SU-DHL-6 (cell line): ENCODE measurements around the gene KCNAB2.

Source experiments
- H2AFZ ChIP-seq: fragments of 200-600 bp; sonication (generic); 2 replicates; pipeline ENCODE4 v1.6.1; 2014; ENCODE audit warnings: low read depth, mild to moderate bottlenecking, moderate library complexity, mixed read lengths, antibody characterized with exemption, low read length; ENCODE audit not compliant: severe bottlenecking
- H3F3A ChIP-seq: fragments of 200-600 bp; shearing (Covaris generic); 2 replicates; pipeline ENCODE4 v1.6.0; 2016; ENCODE audit warnings: antibody characterized with exemption, mild to moderate bottlenecking; ENCODE audit not compliant: insufficient read depth
- H3K27ac ChIP-seq: fragments of 200-600 bp; sonication (generic); 2 replicates; pipeline ENCODE4 v1.5.1; 2016; ENCODE audit warnings: low read depth, mild to moderate bottlenecking, low read length, moderate library complexity, mixed read lengths
- H3K27me3 ChIP-seq: fragments of 200-600 bp; sonication (generic), shearing (Covaris generic); 2 replicates; pipeline ENCODE4 v1.6.0; 2014; ENCODE audit warnings: mild to moderate bottlenecking, low read length
- H3K36me3 ChIP-seq: fragments of 200-600 bp; sonication (generic); 2 replicates; pipeline ENCODE4 v1.6.1; 2014; ENCODE audit warnings: mild to moderate bottlenecking, low read length, mixed read lengths
- H3K4me2 ChIP-seq: fragments of 300-600, 200-600 bp; shearing (Covaris generic), sonication (generic); 2 replicates; pipeline ENCODE4 v1.6.0; 2014; ENCODE audit warnings: low read length, low read depth, mild to moderate bottlenecking; ENCODE audit not compliant: poor library complexity, severe bottlenecking
- H3K4me3 ChIP-seq: fragments of 200-600 bp; sonication (generic); 2 replicates; pipeline ENCODE4 v1.5.1; 2014; ENCODE audit warnings: antibody characterized with exemption, low read length, mild to moderate bottlenecking, mixed read lengths; ENCODE audit not compliant: insufficient read depth, poor library complexity, severe bottlenecking
- H3K79me2 ChIP-seq: fragments of 200-600 bp; sonication (generic); 2 replicates; pipeline ENCODE4 v1.6.1; 2014; ENCODE audit warnings: mild to moderate bottlenecking, low read length, moderate library complexity; ENCODE audit not compliant: insufficient read depth
- H3K9ac ChIP-seq: fragments of 200-600 bp; sonication (generic); 2 replicates; pipeline ENCODE4 v1.7.0; 2014; ENCODE audit warnings: mild to moderate bottlenecking, low read length
- H3K9me2 ChIP-seq: fragments of 200-600 bp; sonication (generic); replicated peaks from 2 replicates; pipeline ENCODE4 v1.6.1; 2014; ENCODE audit warnings: low read length; ENCODE audit not compliant: insufficient read depth
- H3K9me3 ChIP-seq: fragments of 200-600 bp; sonication (generic); 2 replicates; pipeline ENCODE4 v1.6.1; 2014; ENCODE audit warnings: low read length, mixed read lengths; ENCODE audit not compliant: insufficient read depth
- H4K20me1 ChIP-seq: fragments of 200-600 bp; sonication (generic); 2 replicates; pipeline ENCODE4 v1.6.1; 2014; ENCODE audit warnings: low read depth, mild to moderate bottlenecking, antibody characterized with exemption, low read length, moderate library complexity, mixed read lengths
- EZH2phosphoT487 ChIP-seq: fragments of 200-600 bp; sonication (generic), shearing (Covaris generic); conservative IDR thresholded peaks from 2 replicates; pipeline ENCODE4 v1.6.1; 2018; ENCODE audit warnings: mild to moderate bottlenecking, antibody characterized with exemption, low read length, moderate library complexity, mixed read lengths
- TF ChIP-seq, protein P1 (sequence below): fragments of 200-600 bp; sonication (generic); IDR thresholded peaks from one replicate; pipeline ENCODE4 v1.5.1; 2017; ENCODE audit warnings: antibody characterized with exemption, mild to moderate bottlenecking, low read length, moderate library complexity; ENCODE audit not compliant: insufficient read depth, poor library complexity, severe bottlenecking

The KCNAB2 gene

DNA sequence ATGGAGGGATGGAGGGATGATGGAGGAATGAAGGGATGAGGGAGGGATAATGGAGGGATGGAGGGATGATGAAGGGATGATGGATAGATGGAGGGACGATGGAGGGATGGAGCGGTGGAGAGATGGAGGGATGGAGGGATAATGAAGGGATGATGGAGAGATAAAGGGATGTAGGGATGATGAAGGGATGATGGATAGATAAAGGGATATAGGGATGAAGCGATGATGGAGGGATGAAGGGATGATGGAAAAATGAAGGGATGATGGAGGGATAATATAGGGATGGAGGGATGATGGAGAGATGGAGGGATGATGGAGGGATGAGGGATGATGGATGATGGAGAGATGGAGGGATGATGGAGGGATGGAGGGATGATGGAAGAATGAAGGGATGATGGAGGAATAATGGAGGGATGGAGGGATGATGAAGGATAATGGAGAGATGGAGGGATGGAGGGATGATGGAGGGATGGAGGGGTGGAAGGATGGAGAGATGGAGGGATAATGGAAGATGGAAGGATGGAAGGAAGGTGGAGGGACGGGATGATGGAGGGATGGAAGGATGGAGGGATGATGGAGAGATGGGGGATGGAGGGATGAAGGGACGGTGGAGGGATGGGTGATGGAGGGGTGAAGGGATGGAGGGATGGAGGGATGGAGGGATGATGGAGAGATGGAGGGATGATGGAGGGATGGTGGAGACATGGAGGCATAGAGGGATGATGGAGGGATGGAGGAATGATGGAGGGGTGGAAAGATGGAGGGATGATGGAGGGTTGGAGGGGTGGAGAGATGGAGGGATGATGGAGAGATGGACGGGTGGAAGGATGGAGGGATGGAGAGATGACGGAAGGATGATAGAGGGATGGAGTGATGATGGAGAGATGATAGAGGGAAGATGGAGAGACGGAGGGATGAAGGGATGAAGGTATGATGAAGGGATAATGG, 62.0 kb downstream of the KCNAB2 start:
- Histone ChIP-seq H3K9me2 (no peaks in the 10 kb centered on the region), H4K20me1 (no peaks in the 10 kb centered on the region), H3F3A (no peaks in the 10 kb centered on the region), H3K27ac (no peak overlapping the region), H3K4me2 (no peak overlapping the region), H2AFZ (no peak overlapping the region), H3K36me3 (no peaks in the 10 kb centered on the region), H3K79me2 (no peaks in the 10 kb centered on the region), H3K9me3 (no peaks in the 10 kb centered on the region), H3K4me3 (no peak overlapping the region), H3K9ac (no peak overlapping the region), H3K27me3 (no peaks in the 10 kb centered on the region)
- TF ChIP-seq EZH2phosphoT487, result no peak
- TF ChIP-seq, protein P1, sequence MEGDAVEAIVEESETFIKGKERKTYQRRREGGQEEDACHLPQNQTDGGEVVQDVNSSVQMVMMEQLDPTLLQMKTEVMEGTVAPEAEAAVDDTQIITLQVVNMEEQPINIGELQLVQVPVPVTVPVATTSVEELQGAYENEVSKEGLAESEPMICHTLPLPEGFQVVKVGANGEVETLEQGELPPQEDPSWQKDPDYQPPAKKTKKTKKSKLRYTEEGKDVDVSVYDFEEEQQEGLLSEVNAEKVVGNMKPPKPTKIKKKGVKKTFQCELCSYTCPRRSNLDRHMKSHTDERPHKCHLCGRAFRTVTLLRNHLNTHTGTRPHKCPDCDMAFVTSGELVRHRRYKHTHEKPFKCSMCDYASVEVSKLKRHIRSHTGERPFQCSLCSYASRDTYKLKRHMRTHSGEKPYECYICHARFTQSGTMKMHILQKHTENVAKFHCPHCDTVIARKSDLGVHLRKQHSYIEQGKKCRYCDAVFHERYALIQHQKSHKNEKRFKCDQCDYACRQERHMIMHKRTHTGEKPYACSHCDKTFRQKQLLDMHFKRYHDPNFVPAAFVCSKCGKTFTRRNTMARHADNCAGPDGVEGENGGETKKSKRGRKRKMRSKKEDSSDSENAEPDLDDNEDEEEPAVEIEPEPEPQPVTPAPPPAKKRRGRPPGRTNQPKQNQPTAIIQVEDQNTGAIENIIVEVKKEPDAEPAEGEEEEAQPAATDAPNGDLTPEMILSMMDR, result no peak

DNA sequence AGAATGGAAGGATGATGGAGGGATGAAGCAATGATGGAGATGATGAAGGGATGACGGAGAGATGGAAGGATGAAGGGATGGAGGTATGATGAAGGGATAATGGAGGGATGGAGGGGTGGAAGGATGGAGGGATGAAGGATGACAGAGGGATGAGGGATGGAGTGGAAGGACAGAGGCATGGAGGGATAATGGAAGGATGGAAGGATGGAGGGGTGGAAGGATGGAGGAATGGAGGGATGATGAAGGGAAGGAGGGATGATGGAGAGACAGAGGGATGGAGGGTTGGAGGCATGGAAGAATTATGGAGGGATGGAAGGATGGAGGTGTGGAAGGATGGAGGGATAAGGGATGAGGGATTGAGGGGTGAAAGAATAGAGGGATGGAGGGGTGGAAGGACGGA, 62.8 kb downstream of the KCNAB2 start:
- Histone ChIP-seq H3K9me3 (no peaks in the 10 kb centered on the region), H3K36me3 (no peaks in the 10 kb centered on the region), H3F3A (no peaks in the 10 kb centered on the region), H2AFZ (no peak overlapping the region), H3K79me2 (no peaks in the 10 kb centered on the region), H3K9me2 (no peaks in the 10 kb centered on the region), H3K27me3 (no peaks in the 10 kb centered on the region), H3K4me3 (no peak overlapping the region), H3K9ac (no peak overlapping the region), H3K4me2 (no peak overlapping the region), H3K27ac (no peak overlapping the region), H4K20me1 (no peaks in the 10 kb centered on the region)
- TF ChIP-seq, protein P1, result no peak
- no peak for TF ChIP-seq EZH2phosphoT487

DNA sequence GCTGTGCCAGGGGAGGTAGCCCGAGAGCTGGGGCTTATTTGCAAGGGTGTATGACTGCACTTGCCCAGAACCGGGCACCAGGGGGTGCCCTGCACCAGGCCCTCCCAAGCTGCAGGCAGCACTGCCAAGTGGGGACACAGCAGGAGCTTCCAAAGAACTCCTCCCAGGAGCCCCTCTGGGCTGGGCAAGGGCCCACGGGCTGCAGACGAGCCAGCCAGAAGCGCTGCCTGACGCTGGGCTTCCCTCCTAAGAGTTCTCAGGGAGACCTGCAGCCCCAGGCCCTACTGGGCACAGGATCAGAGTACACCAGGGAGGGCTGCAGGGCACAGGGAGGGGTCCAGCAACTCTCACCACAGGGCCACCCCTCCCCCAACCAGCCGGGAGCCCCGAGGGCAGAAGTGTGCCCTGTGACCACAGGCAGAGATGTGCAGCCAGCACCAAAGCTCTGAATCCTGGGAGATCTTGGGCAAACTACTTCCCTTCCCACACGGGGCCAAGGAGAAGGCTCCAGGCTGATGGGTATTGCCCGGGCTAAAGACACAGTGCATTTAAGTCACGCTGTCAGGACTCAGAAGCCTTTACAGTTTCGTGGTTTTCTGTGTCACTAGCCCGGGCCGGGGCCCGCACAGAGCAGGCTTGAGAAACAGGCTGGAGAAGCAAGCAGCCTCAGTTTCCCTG, 63.4 kb downstream of the KCNAB2 start:
- no peaks in the 10 kb centered on the region for H3K9me2 ChIP-seq
- H3K36me3 ChIP-seq, result no peaks in the 10 kb centered on the region
- no peaks in the 10 kb centered on the region for H3K9me3 ChIP-seq
- H4K20me1 ChIP-seq, result no peaks in the 10 kb centered on the region
- no peak overlapping the region for H3K9ac ChIP-seq
- no peaks in the 10 kb centered on the region for H3K27me3 ChIP-seq
- TF ChIP-seq, protein P1, result peak; percentile 18
- no peak for TF ChIP-seq EZH2phosphoT487
- H3K79me2 ChIP-seq, result no peaks in the 10 kb centered on the region
- no peak overlapping the region for H3K27ac ChIP-seq
- no peak overlapping the region for H2AFZ ChIP-seq
- no peak overlapping the region for H3K4me3 ChIP-seq
- no peaks in the 10 kb centered on the region for H3F3A ChIP-seq
- no peak overlapping the region for H3K4me2 ChIP-seq
